ENCODE results near the gene PDCL3. TPM values are rescaled to one million over a fixed set of nuclear protein-coding genes. Genes with fewer than 3 reads are reported as not detected.

The PDCL3 gene
- total RNA-seq, 3 donors from 2014 or later (not counting 1 experiment from before 2014, with no cell fraction given), result 22.3 to 27.3 (median 24.8) TPM

- Histone ChIP-seq H3K27ac (ENCODE audit: low read length) (no peak overlapping the region), H3K4me3 (ENCODE audit: low read length) (no peak overlapping the region), H3K9me3 (ENCODE audit: control insufficient read depth, insufficient read depth, low read length) (no peaks in the 10 kb centered on the region), H3K27me3 (ENCODE audit: control insufficient read depth, insufficient read depth, low read length) (no peaks in the 10 kb centered on the region), H3K4me1 (ENCODE audit: control insufficient read depth, insufficient read depth, low read length) (no peaks in the 10 kb centered on the region), H3K36me3 (ENCODE audit: control insufficient read depth, insufficient read depth, low read length) (no peaks in the 10 kb centered on the region)
- no peaks in the 10 kb centered on the region for H3K27me3 Mint-ChIP-seq (ENCODE audit: low read depth in 2 of 2)
- H3K36me3 Mint-ChIP-seq, result no peaks in the 10 kb centered on the region
- WGBS (ENCODE audit: insufficient coverage), result 95% methylated on average over 5 of the region's 5 CpGs
- no peak overlapping the region for H3K4me3 Mint-ChIP-seq
- no peak for DNase-seq
- no peak for TF ChIP-seq CTCF (IDR thresholded peaks at IDR 0.05)
- no peak overlapping the region for H3K27ac Mint-ChIP-seq
- no peaks in the 10 kb centered on the region for H3K9me3 Mint-ChIP-seq
- intact Hi-C loops (cut with micrococcal nuclease), result no loop called here
- H3K4me1 Mint-ChIP-seq, result peaks cover 4 to 9% of the 10 kb centered on the region in 2 donors
- ATAC-seq, result no peak
Measured at GRCh38 chr2:100596465-100596864, 33.7 kb downstream of the PDCL3 start.

- Histone ChIP-seq H3K27ac (ENCODE audit: low read length) (no peak overlapping the region), H3K4me3 (ENCODE audit: low read length) (no peak overlapping the region), H3K36me3 (ENCODE audit: control insufficient read depth, insufficient read depth, low read length) (no peaks in the 10 kb centered on the region), H3K9me3 (ENCODE audit: control insufficient read depth, insufficient read depth, low read length) (no peaks in the 10 kb centered on the region), H3K27me3 (ENCODE audit: control insufficient read depth, insufficient read depth, low read length) (no peaks in the 10 kb centered on the region), H3K4me1 (ENCODE audit: control insufficient read depth, insufficient read depth, low read length) (no peaks in the 10 kb centered on the region)
- TF ChIP-seq CTCF (IDR thresholded peaks at IDR 0.05), result no peak
- Mint-ChIP-seq H3K27ac (no peak overlapping the region), H3K27me3 (ENCODE audit: low read depth in 2 of 2) (no peaks in the 10 kb centered on the region), H3K4me1 (peaks cover 4 to 7% of the 10 kb centered on the region in 2 donors), H3K36me3 (no peaks in the 10 kb centered on the region), H3K9me3 (no peaks in the 10 kb centered on the region), H3K4me3 (no peak overlapping the region)
- DNase-seq (no peak), ATAC-seq (no peak)
- 73% methylated on average over 3 of the region's 3 CpGs for WGBS (ENCODE audit: insufficient coverage)
- intact Hi-C loops (cut with micrococcal nuclease), result no loop called here
Measured at GRCh38 chr2:100599566-100599965, 36.8 kb downstream of the PDCL3 start.

GRCh38 chr2:100601661-100602060 is 38.9 kb downstream of the PDCL3 start:
- no peaks in the 10 kb centered on the region for H3K9me3 ChIP-seq (ENCODE audit: control insufficient read depth, insufficient read depth, low read length)
- H3K27me3 ChIP-seq (ENCODE audit: control insufficient read depth, insufficient read depth, low read length), result no peaks in the 10 kb centered on the region
- DNase-seq (no peak), ATAC-seq (no peak)
- H3K4me3 ChIP-seq (ENCODE audit: low read length), result no peak overlapping the region
- no peak for TF ChIP-seq CTCF (IDR thresholded peaks at IDR 0.05)
- Mint-ChIP-seq H3K4me3 (no peak overlapping the region), H3K27me3 (ENCODE audit: low read depth in 2 of 2) (no peaks in the 10 kb centered on the region), H3K4me1 (peaks cover 0 to 2% of the 10 kb centered on the region in 2 donors), H3K27ac (no peak overlapping the region), H3K9me3 (no peaks in the 10 kb centered on the region), H3K36me3 (no peaks in the 10 kb centered on the region)
- intact Hi-C loops (cut with micrococcal nuclease), result no loop called here
- H3K36me3 ChIP-seq (ENCODE audit: control insufficient read depth, insufficient read depth, low read length), result no peaks in the 10 kb centered on the region
- no peak overlapping the region for H3K27ac ChIP-seq (ENCODE audit: low read length)
- WGBS (ENCODE audit: insufficient coverage), result 82% methylated on average over 3 of the region's 3 CpGs
- H3K4me1 ChIP-seq (ENCODE audit: control insufficient read depth, insufficient read depth, low read length), result no peaks in the 10 kb centered on the region

- no peak overlapping the region for H3K27ac Mint-ChIP-seq
- Histone ChIP-seq H3K36me3 (ENCODE audit: control insufficient read depth, insufficient read depth, low read length) (no peaks in the 10 kb centered on the region), H3K27ac (ENCODE audit: low read length) (no peak overlapping the region), H3K27me3 (ENCODE audit: control insufficient read depth, insufficient read depth, low read length) (no peaks in the 10 kb centered on the region), H3K4me3 (ENCODE audit: low read length) (no peak overlapping the region), H3K9me3 (ENCODE audit: control insufficient read depth, insufficient read depth, low read length) (no peaks in the 10 kb centered on the region), H3K4me1 (ENCODE audit: control insufficient read depth, insufficient read depth, low read length) (no peaks in the 10 kb centered on the region)
- ATAC-seq, result no peak
- WGBS (ENCODE audit: insufficient coverage), result 95% methylated on average over 7 of the region's 7 CpGs
- no peak for DNase-seq
- peaks cover 5 to 6% of the 10 kb centered on the region in 2 donors for H3K4me1 Mint-ChIP-seq
- no peaks in the 10 kb centered on the region for H3K9me3 Mint-ChIP-seq
- H3K36me3 Mint-ChIP-seq, result no peaks in the 10 kb centered on the region
- H3K4me3 Mint-ChIP-seq, result no peak overlapping the region
- H3K27me3 Mint-ChIP-seq (ENCODE audit: low read depth in 2 of 2), result no peaks in the 10 kb centered on the region
- no peak for TF ChIP-seq CTCF (IDR thresholded peaks at IDR 0.05)
- intact Hi-C loops (cut with micrococcal nuclease), result no loop called here
Measured at GRCh38 chr2:100603414-100603813, 40.6 kb downstream of the PDCL3 start.
